GM12878 (cell line): ENCODE data around the gene RNF220. TPM values are rescaled to one million over a fixed set of nuclear protein-coding genes. Genes with fewer than 3 reads are reported as not detected.

Experiments used
- ATAC-seq: fragments of 200-7000 bp; cut with Tn5 transposase; 3 replicates; pipeline ENCODE4 v1.9.1; 2020; ENCODE audit warnings: mild to moderate bottlenecking, moderate library complexity
- BruUV-seq: library from RNA; stranded (reverse); fragments of 400-500 nt; replicated peaks from 2 replicates; lab custom pipeline; 2021; lab: Mats Ljungman, UMichigan
- CTCF ChIA-PET: fragments of 300-600 bp; sonication (Branson Sonifier 250); formaldehyde crosslinking; extraction: SDS; loops from one replicate; lab custom pipeline; 2021; ENCODE audit warnings: inconsistent platforms; lab: Yijun Ruan, JAX
- POLR2A ChIA-PET: fragments of 350-600 bp; formaldehyde crosslinking; extraction: SDS; loops from one replicate; lab custom pipeline; 2021; ENCODE audit warnings: inconsistent platforms; lab: Charles Lee
- RAD21 ChIA-PET: fragments of 300-600 bp; sonication (Branson Sonifier 250); formaldehyde crosslinking; loops from one replicate; lab custom pipeline; 2023; ENCODE audit warnings: antibody characterized with exemption; ENCODE audit not compliant: unreplicated experiment; lab: Charles Lee
- SMC1A ChIA-PET: fragments of 300-600 bp; sonication (Branson Sonifier 250); formaldehyde crosslinking; loops from one replicate; lab custom pipeline; 2023; ENCODE audit not compliant: unreplicated experiment, uncharacterized antibody; lab: Charles Lee
- DNase-seq: peaks from one replicate; pipeline ENCODE4 v3.0.0-alpha.2; 2011; ENCODE audit warnings: low read depth, low spot score
- FAIRE-seq: peaks from 3 replicates; lab custom pipeline; 2011; peaks lifted over from hg19 to GRCh38; lab: Jason Lieb, UNC
- H2AFZ ChIP-seq: 2 replicates; pipeline ENCODE4 v1.6.0; 2011; ENCODE audit warnings: low read depth, low read length, control low read depth; ENCODE audit not compliant: control insufficient read depth
- H3K27ac ChIP-seq: 2 replicates; pipeline ENCODE4 v1.5.1; 2011; ENCODE audit warnings: control low read depth; ENCODE audit not compliant: control insufficient read depth, insufficient read depth
- H3K27me3 ChIP-seq, 2 experiments: replicated peaks in 1 of 2; 2 replicates each; pipeline versions ENCODE4 v1.6.0 to v1.6.1; 2011; ENCODE audit warnings: low read length in 1 of 2; ENCODE audit not compliant: control insufficient read depth in 2 of 2, insufficient read depth in 2 of 2
- H3K36me3 ChIP-seq, 2 experiments: 2 replicates each; pipeline ENCODE4 v1.5.1; 2011; ENCODE audit warnings: low read length in 1 of 2; ENCODE audit not compliant: control insufficient read depth in 2 of 2, insufficient read depth in 2 of 2
- H3K4me1 ChIP-seq: 2 replicates; pipeline ENCODE4 v1.6.1; 2011; ENCODE audit warnings: mild to moderate bottlenecking, low read length, moderate library complexity, mixed read lengths; ENCODE audit not compliant: control insufficient read depth, insufficient read depth
- H3K4me2 ChIP-seq: 2 replicates; pipeline ENCODE4 v1.6.0; 2011; ENCODE audit warnings: control low read depth; ENCODE audit not compliant: control insufficient read depth, insufficient read depth
- H3K4me3 ChIP-seq: fragments of 200-600 bp; sonication (generic); 2 replicates; pipeline ENCODE4 v1.5.1; 2016
- H3K79me2 ChIP-seq: 2 replicates; pipeline ENCODE4 v1.6.0; 2011; ENCODE audit warnings: low read length; ENCODE audit not compliant: control insufficient read depth, insufficient read depth
- H3K9ac ChIP-seq: 2 replicates; pipeline ENCODE4 v1.8.0; 2011; ENCODE audit warnings: low read length, control low read depth, mixed read lengths; ENCODE audit not compliant: control insufficient read depth, insufficient read depth
- H3K9me3 ChIP-seq: replicated peaks from 3 replicates; pipeline ENCODE4 v1.5.1; 2011; ENCODE audit warnings: mild to moderate bottlenecking, low read length; ENCODE audit not compliant: control insufficient read depth, insufficient read depth
- H4K20me1 ChIP-seq: 2 replicates; pipeline ENCODE4 v1.6.0; 2011; ENCODE audit not compliant: control insufficient read depth, insufficient read depth
- RAD21 ChIP-seq: IDR thresholded peaks from 2 replicates; pipeline ENCODE4 v1.6.1; 2011; ENCODE audit warnings: mild to moderate bottlenecking, low read depth, low read length, moderate library complexity; ENCODE audit not compliant: insufficient read depth
- SMC3 ChIP-seq: IDR thresholded peaks from 2 replicates; pipeline ENCODE4 v1.6.1; 2011; ENCODE audit warnings: low read length, improper control_type of control experiment, borderline replicate concordance
- ZSCAN29 ChIP-seq: fragments of 450-650 bp; IDR thresholded peaks from 2 replicates; pipeline ENCODE4 v1.6.1; 2017; ENCODE audit warnings: mild to moderate bottlenecking, moderate library complexity
- WGBS: methylation state at CpG from one replicate; pipeline ENCODE4 v1.1.6; 2016; ENCODE audit warnings: low lambda C conversion rate; ENCODE audit not compliant: insufficient replicate concordance, insufficient coverage; ENCODE audit errors: missing lambda C conversion rate; 5-methylcytosine and 5-hydroxymethylcytosine counted together
- in situ Hi-C: fragments of 300-500 bp; cut with MboI; formaldehyde crosslinking; loops from 9 replicates; pipeline ENCODE4 v1.14.3; 2018; ENCODE audit warnings: mixed read lengths
- intact Hi-C: fragments of 100-400 bp; cut with micrococcal nuclease; formaldehyde crosslinking; loops from one replicate; pipeline ENCODE4 v1.14.2; 2022; ENCODE audit not compliant: unreplicated experiment
- polyA plus RNA-seq, 11 experiments: library from polyadenylated mRNA; depleted of rRNA in 4 of 11; unstranded in 6 of 11; stranded (reverse) in 5 of 11; fragments of >200 nt; fragmentation: Nextera tagmentation in 4 of 11; fragmentation: Illumina TruSeq in 1 of 11; extraction: Ambion mirVana in 4 of 11; extraction: Trizol in 1 of 11; gene quantifications; 1 replicate in 1 of 11; 2 replicates in 10 of 11; pipeline versions ENCODE4 v1.2.1 to v1.2.3, GENCODE V29; 2011 to 2016; ENCODE audit warnings: inconsistent platforms in 2 of 11, missing spikeins in 2 of 11, low read depth in 1 of 11
- total RNA-seq, 4 experiments: library from RNA; depleted of rRNA in 3 of 4; stranded (reverse); fragments of >200 nt in 3 of 4; fragmentation: Illumina TruSeq in 1 of 4; extraction: Trizol in 1 of 4; gene quantifications; 2 replicates each; pipeline versions ENCODE4 v1.2.1 to v1.2.3, GENCODE V29; 2013 to 2021
- TF ChIP-seq, protein P1 (sequence below), 3 experiments: IDR thresholded peaks in 2 of 3; conservative IDR thresholded peaks in 1 of 3; 2 replicates each; pipeline ENCODE4 v1.5.1; 2011; ENCODE audit warnings: low read depth in 3 of 3, low read length in 3 of 3, mild to moderate bottlenecking in 3 of 3, control low read depth in 2 of 3, moderate library complexity in 2 of 3, inconsistent platforms in 1 of 3, mixed read lengths in 1 of 3; ENCODE audit not compliant: control insufficient read depth in 2 of 3, insufficient read depth in 1 of 3; ENCODE audit errors: extremely low read depth in 1 of 3

Gene RNF220
- total and polyA plus RNA-seq, 10 of the 15 experiments (the other 5 are each of a cell fraction or from before 2014, with no cell fraction given): 4.6 to 84.1 (median 53.7) TPM

DNA sequence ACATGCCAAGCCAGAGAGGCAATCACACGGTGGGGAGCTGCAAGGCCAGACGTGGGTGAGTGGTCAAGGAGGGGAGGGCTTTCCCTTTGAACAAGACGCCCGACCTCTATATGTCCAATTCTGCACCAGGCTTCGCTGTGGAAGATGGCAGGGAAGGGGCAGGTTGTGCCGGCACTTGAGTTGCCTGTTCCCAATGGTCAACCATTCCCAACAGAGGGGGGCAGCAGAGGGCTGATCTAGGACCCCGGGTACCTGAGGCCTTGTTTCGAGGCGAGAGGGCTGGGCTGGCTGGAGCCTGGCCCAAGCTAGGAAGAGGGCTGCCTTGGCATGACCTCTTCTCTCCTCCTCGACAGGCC is 204.3 kb downstream of the RNF220 start:
- Histone ChIP-seq H2AFZ (no peak overlapping the region), H3K27me3 (peaks cover 0 to 1% of the 10 kb centered on the region in 2 experiments; a peak in 2 of 4 replicates), H3K4me1 (no peaks in the 10 kb centered on the region), H3K9ac (no peak overlapping the region), H3K9me3 (no peaks in the 10 kb centered on the region), H3K79me2 (no peaks in the 10 kb centered on the region), H4K20me1 (no peaks in the 10 kb centered on the region), H3K27ac (no peak overlapping the region), H3K4me3 (no peak overlapping the region), H3K4me2 (no peak overlapping the region), H3K36me3 (no peaks in the 10 kb centered on the region; a peak in 1 of 4 replicates)
- POLR2A ChIA-PET: no interaction called here
- intact Hi-C loops (loop anchor here (1.0 kb wide), 1 partner anchor 44 kb away; no protein-coding TSS in a partner anchor), in situ Hi-C loops (no loop called here)
- CTCF ChIA-PET: interaction anchor here (1.0 to 3.0 kb wide), 8 partner anchors 11 to 113 kb away, joined by 3 to 55 read pairs (median 4); no protein-coding TSS in a partner anchor
- ATAC-seq (peak; percentile 87), FAIRE-seq (no peak), DNase-seq (no peak)
- BruUV-seq: no TSS peak
- 29% methylated on average over 10 of the region's 10 CpGs for WGBS
- SMC1A ChIA-PET: interaction anchor here (1.7 to 5.3 kb wide), 3 partner anchors 15 to 43 kb away, joined by 4 to 32 read pairs (median 6); no protein-coding TSS in a partner anchor
- RAD21 ChIA-PET: interaction anchor here (1.1 kb wide), 2 partner anchors 44 to 87 kb away, joined by 4 to 5 read pairs; no protein-coding TSS in a partner anchor
- TF ChIP-seq SMC3 (peak; percentile 53), ZSCAN29 (no peak), RAD21 (peak; percentile 61)
- TF ChIP-seq, protein P1, sequence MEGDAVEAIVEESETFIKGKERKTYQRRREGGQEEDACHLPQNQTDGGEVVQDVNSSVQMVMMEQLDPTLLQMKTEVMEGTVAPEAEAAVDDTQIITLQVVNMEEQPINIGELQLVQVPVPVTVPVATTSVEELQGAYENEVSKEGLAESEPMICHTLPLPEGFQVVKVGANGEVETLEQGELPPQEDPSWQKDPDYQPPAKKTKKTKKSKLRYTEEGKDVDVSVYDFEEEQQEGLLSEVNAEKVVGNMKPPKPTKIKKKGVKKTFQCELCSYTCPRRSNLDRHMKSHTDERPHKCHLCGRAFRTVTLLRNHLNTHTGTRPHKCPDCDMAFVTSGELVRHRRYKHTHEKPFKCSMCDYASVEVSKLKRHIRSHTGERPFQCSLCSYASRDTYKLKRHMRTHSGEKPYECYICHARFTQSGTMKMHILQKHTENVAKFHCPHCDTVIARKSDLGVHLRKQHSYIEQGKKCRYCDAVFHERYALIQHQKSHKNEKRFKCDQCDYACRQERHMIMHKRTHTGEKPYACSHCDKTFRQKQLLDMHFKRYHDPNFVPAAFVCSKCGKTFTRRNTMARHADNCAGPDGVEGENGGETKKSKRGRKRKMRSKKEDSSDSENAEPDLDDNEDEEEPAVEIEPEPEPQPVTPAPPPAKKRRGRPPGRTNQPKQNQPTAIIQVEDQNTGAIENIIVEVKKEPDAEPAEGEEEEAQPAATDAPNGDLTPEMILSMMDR (IDR thresholded peaks at IDR 0.05 in 2 of 3, conservative IDR thresholded peaks at IDR 0.05 in 1 of 3; ENCODE audit: control insufficient read depth in 2 of 3, extremely low read depth in 1 of 3, insufficient read depth in 1 of 3, low read depth in 3 of 3, low read length in 3 of 3): peak; percentile 50 to 59 (median 56)
